Activated naive CD4-positive, alpha-beta T cell treated with anti-CD3 and anti-CD28 coated beads, Interleukin-2, amount 50 U/mL, for 24 hours (primary cell): Measurements from ENCODE around the gene POU2F1.
A peak's percentile ranks its signal among the peaks of the same experiment; 100 is the strongest.

ENCODE experiments used
- H3K27ac Mint-ChIP-seq: one replicate; pipeline ENCODE4 v1.8.0; 2021; ENCODE audit warnings: mild to moderate bottlenecking, mixed read lengths
- H3K27me3 Mint-ChIP-seq: one replicate; pipeline ENCODE4 v1.8.0; 2021; ENCODE audit warnings: mixed read lengths
- H3K36me3 Mint-ChIP-seq: one replicate; pipeline ENCODE4 v1.8.0; 2021; ENCODE audit warnings: mixed read lengths
- H3K4me1 Mint-ChIP-seq: one replicate; pipeline ENCODE4 v1.8.0; 2021; ENCODE audit warnings: mixed read lengths
- H3K4me3 Mint-ChIP-seq: one replicate; pipeline ENCODE4 v1.8.0; 2021; ENCODE audit warnings: mild to moderate bottlenecking, mixed read lengths
- H3K9me3 Mint-ChIP-seq: one replicate; pipeline ENCODE4 v1.8.0; 2021; ENCODE audit warnings: mixed read lengths

The POU2F1 gene

GRCh38 chr1:167412072-167412471 lies 191.4 kb downstream of the POU2F1 start:
- H3K36me3 Mint-ChIP-seq, result peaks cover 14% of the 10 kb centered on the region
- H3K9me3 Mint-ChIP-seq, result no peaks in the 10 kb centered on the region
- no peaks in the 10 kb centered on the region for H3K27me3 Mint-ChIP-seq
- H3K4me3 Mint-ChIP-seq, result no peak overlapping the region
- peaks cover 27% of the 10 kb centered on the region for H3K4me1 Mint-ChIP-seq
- no peak overlapping the region for H3K27ac Mint-ChIP-seq

GRCh38 chr1:167412920-167413319 lies 192.2 kb downstream of the POU2F1 start:
- Mint-ChIP-seq H3K27ac (peak overlapping the region; percentile 26), H3K4me3 (no peak overlapping the region), H3K27me3 (no peaks in the 10 kb centered on the region), H3K36me3 (peaks cover 14% of the 10 kb centered on the region), H3K9me3 (no peaks in the 10 kb centered on the region), H3K4me1 (peaks cover 29% of the 10 kb centered on the region)

- Mint-ChIP-seq H3K27me3 (no peaks in the 10 kb centered on the region), H3K4me1 (peaks cover 29% of the 10 kb centered on the region), H3K9me3 (no peaks in the 10 kb centered on the region), H3K27ac (no peak overlapping the region), H3K36me3 (peaks cover 14% of the 10 kb centered on the region), H3K4me3 (no peak overlapping the region)
Measured at GRCh38 chr1:167413328-167413727, 192.6 kb downstream of the POU2F1 start.

GRCh38 chr1:167416506-167416905 lies 195.8 kb downstream of the POU2F1 start:
- Mint-ChIP-seq H3K27ac (no peak overlapping the region), H3K9me3 (no peaks in the 10 kb centered on the region), H3K4me3 (no peak overlapping the region), H3K27me3 (no peaks in the 10 kb centered on the region), H3K4me1 (peaks cover 26% of the 10 kb centered on the region), H3K36me3 (peaks cover 12% of the 10 kb centered on the region)

- H3K9me3 Mint-ChIP-seq, result no peaks in the 10 kb centered on the region
- no peaks in the 10 kb centered on the region for H3K27me3 Mint-ChIP-seq
- peaks cover 2% of the 10 kb centered on the region for H3K36me3 Mint-ChIP-seq
- H3K27ac Mint-ChIP-seq, result peak overlapping the region; percentile 14
- H3K4me1 Mint-ChIP-seq, result peaks cover 18% of the 10 kb centered on the region
- no peak overlapping the region for H3K4me3 Mint-ChIP-seq
Measured at GRCh38 chr1:167418391-167418790, 197.7 kb downstream of the POU2F1 start.

- H3K27me3 Mint-ChIP-seq, result no peaks in the 10 kb centered on the region
- peaks cover 2% of the 10 kb centered on the region for H3K36me3 Mint-ChIP-seq
- no peak overlapping the region for H3K27ac Mint-ChIP-seq
Measured at GRCh38 chr1:167419245-167419644, 198.6 kb downstream of the POU2F1 start.

GRCh38 chr1:167420510-167420909 lies 199.8 kb downstream of the POU2F1 start:
- Mint-ChIP-seq H3K36me3 (peaks cover 2% of the 10 kb centered on the region), H3K27ac (no peak overlapping the region), H3K27me3 (no peaks in the 10 kb centered on the region), H3K4me3 (no peak overlapping the region), H3K9me3 (no peaks in the 10 kb centered on the region), H3K4me1 (peaks cover 7% of the 10 kb centered on the region)

More at GRCh38 chr1:167419245-167419644, 198.6 kb downstream of the POU2F1 start:
- Mint-ChIP-seq H3K4me1 (peaks cover 15% of the 10 kb centered on the region), H3K4me3 (no peak overlapping the region), H3K9me3 (no peaks in the 10 kb centered on the region)

- Mint-ChIP-seq H3K27ac (peak overlapping the region; percentile 30), H3K4me3 (no peak overlapping the region), H3K4me1 (peaks cover 35% of the 10 kb centered on the region), H3K27me3 (no peaks in the 10 kb centered on the region), H3K36me3 (no peaks in the 10 kb centered on the region), H3K9me3 (no peaks in the 10 kb centered on the region)
Measured at GRCh38 chr1:167423684-167424619, 203.3 kb downstream of the POU2F1 start.

- Mint-ChIP-seq H3K4me1 (peaks cover 43% of the 10 kb centered on the region), H3K4me3 (no peak overlapping the region), H3K36me3 (no peaks in the 10 kb centered on the region), H3K27ac (peak overlapping the region; percentile 51), H3K27me3 (no peaks in the 10 kb centered on the region), H3K9me3 (no peaks in the 10 kb centered on the region)
Measured at GRCh38 chr1:167425482-167425881, 204.8 kb downstream of the POU2F1 start.

GRCh38 chr1:167426716-167427115 lies 206.0 kb downstream of the POU2F1 start:
- H3K36me3 Mint-ChIP-seq, result peaks cover 2% of the 10 kb centered on the region
- H3K27ac Mint-ChIP-seq, result peak overlapping the region; percentile 91
- H3K4me1 Mint-ChIP-seq, result peaks cover 51% of the 10 kb centered on the region
- H3K4me3 Mint-ChIP-seq, result no peak overlapping the region
- no peaks in the 10 kb centered on the region for H3K27me3 Mint-ChIP-seq
- H3K9me3 Mint-ChIP-seq, result no peaks in the 10 kb centered on the region

- Mint-ChIP-seq H3K4me1 (peaks cover 53% of the 10 kb centered on the region), H3K36me3 (peaks cover 2% of the 10 kb centered on the region), H3K27ac (peak overlapping the region; percentile 48), H3K27me3 (no peaks in the 10 kb centered on the region), H3K9me3 (no peaks in the 10 kb centered on the region), H3K4me3 (no peak overlapping the region)
Measured at GRCh38 chr1:167427848-167428247, 207.2 kb downstream of the POU2F1 start.

GRCh38 chr1:167428395-167428794 lies 207.7 kb downstream of the POU2F1 start:
- Mint-ChIP-seq H3K4me1 (peaks cover 56% of the 10 kb centered on the region), H3K4me3 (no peak overlapping the region), H3K9me3 (no peaks in the 10 kb centered on the region), H3K27ac (peak overlapping the region; percentile 48), H3K27me3 (no peaks in the 10 kb centered on the region), H3K36me3 (peaks cover 2% of the 10 kb centered on the region)

- H3K27me3 Mint-ChIP-seq, result no peaks in the 10 kb centered on the region
- H3K27ac Mint-ChIP-seq, result no peak overlapping the region
- H3K9me3 Mint-ChIP-seq, result no peaks in the 10 kb centered on the region
- no peak overlapping the region for H3K4me3 Mint-ChIP-seq
- H3K36me3 Mint-ChIP-seq, result peaks cover 4% of the 10 kb centered on the region
- H3K4me1 Mint-ChIP-seq, result peaks cover 64% of the 10 kb centered on the region
Measured at GRCh38 chr1:167429612-167430011, 208.9 kb downstream of the POU2F1 start.

GRCh38 chr1:167430134-167430848 lies 209.6 kb downstream of the POU2F1 start:
- Mint-ChIP-seq H3K27me3 (no peaks in the 10 kb centered on the region), H3K27ac (peak overlapping the region; percentile 85), H3K36me3 (peaks cover 4% of the 10 kb centered on the region), H3K9me3 (no peaks in the 10 kb centered on the region), H3K4me1 (peaks cover 66% of the 10 kb centered on the region), H3K4me3 (no peak overlapping the region)

GRCh38 chr1:167430849-167431242 lies 210.2 kb downstream of the POU2F1 start:
- Mint-ChIP-seq H3K27me3 (no peaks in the 10 kb centered on the region), H3K9me3 (no peaks in the 10 kb centered on the region), H3K27ac (no peak overlapping the region), H3K36me3 (peaks cover 4% of the 10 kb centered on the region), H3K4me1 (peaks cover 71% of the 10 kb centered on the region), H3K4me3 (no peak overlapping the region)
